Osteoblast (primary cell): ENCODE measurements around the gene ALDH7A1. TPM values are rescaled to one million over a fixed set of nuclear protein-coding genes. Genes with fewer than 3 reads are reported as not detected.

Experiments used
- DNase-seq: peaks from one replicate; pipeline ENCODE4 v3.0.0; 2011; ENCODE audit warnings: low spot score, mixed read lengths; ENCODE audit not compliant: insufficient read length; ENCODE audit errors: missing footprints
- H2AFZ ChIP-seq: 2 replicates; pipeline ENCODE4 v1.6.0; 2011; ENCODE audit warnings: mild to moderate bottlenecking, low read length
- H3K27ac ChIP-seq: 2 replicates; pipeline ENCODE4 v1.5.1; 2011; ENCODE audit warnings: mild to moderate bottlenecking, low read depth, low read length, moderate library complexity
- H3K27me3 ChIP-seq: 2 replicates; pipeline ENCODE4 v1.6.0; 2012; ENCODE audit warnings: mild to moderate bottlenecking, control low read depth, inconsistent platforms, low read length, moderate library complexity; ENCODE audit not compliant: insufficient read depth
- H3K36me3 ChIP-seq: 2 replicates; pipeline ENCODE4 v1.5.1; 2011; ENCODE audit warnings: mild to moderate bottlenecking, low read length, control low read depth, moderate library complexity; ENCODE audit not compliant: insufficient read depth
- H3K4me1 ChIP-seq: 2 replicates; pipeline ENCODE4 v1.5.1; 2011; ENCODE audit warnings: mild to moderate bottlenecking, low read length, control low read depth, moderate library complexity; ENCODE audit not compliant: insufficient read depth
- H3K4me2 ChIP-seq: 2 replicates; pipeline ENCODE4 v1.6.0; 2011; ENCODE audit warnings: mild to moderate bottlenecking, low read length; ENCODE audit not compliant: insufficient read depth
- H3K4me3 ChIP-seq: fragments of 200-600 bp; sonication (generic); 3 replicates; pipeline ENCODE4 v1.5.1; 2012; ENCODE audit warnings: mild to moderate bottlenecking, low read length, inconsistent platforms; ENCODE audit not compliant: insufficient read depth
- H3K79me2 ChIP-seq: 2 replicates; pipeline ENCODE4 v1.6.0; 2012; ENCODE audit warnings: mild to moderate bottlenecking, low read length, control low read depth, inconsistent platforms; ENCODE audit not compliant: insufficient read depth
- H3K9me3 ChIP-seq: 2 replicates; pipeline ENCODE4 v1.5.1; 2011; ENCODE audit warnings: low read depth, low read length, control low read depth
- H4K20me1 ChIP-seq: 2 replicates; pipeline ENCODE4 v1.6.0; 2012; ENCODE audit warnings: mild to moderate bottlenecking, low read length, control low read depth; ENCODE audit not compliant: insufficient read depth
- CTCF ChIP-seq: IDR thresholded peaks from 2 replicates; pipeline ENCODE4 v1.5.1; 2011; ENCODE audit warnings: mild to moderate bottlenecking, low read depth, low read length, moderate library complexity; ENCODE audit errors: extremely low read depth
- total RNA-seq: library from RNA; depleted of rRNA; stranded (reverse); fragments of >200 nt; gene quantifications from 2 replicates; pipeline ENCODE4 v1.2.3, GENCODE V29; 2012

ALDH7A1 gene
- total RNA-seq, 1 donor = 39.1 TPM

DNA sequence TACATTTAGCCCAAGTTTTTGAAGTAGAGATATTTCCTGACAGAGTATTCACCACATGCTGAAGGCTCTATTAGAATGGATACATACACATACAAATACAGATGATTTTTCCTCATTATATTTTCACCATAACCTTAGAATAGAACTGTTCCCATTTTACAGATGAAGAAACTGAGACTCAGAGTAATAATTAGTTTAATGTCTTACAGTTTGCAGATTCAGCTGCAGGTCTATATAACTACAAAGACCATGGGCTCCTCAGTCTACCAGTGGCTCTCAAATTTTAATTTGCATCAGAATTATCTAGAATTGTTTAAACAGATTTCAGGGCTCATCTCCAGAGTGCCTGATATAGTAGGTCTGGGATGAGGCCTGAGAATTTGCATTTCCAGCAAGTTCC, 107.4 kb downstream of the ALDH7A1 start:
- H3K4me2 ChIP-seq = no peak overlapping the region
- no peak overlapping the region for H2AFZ ChIP-seq
- peaks cover 8% of the 10 kb centered on the region for H3K4me1 ChIP-seq
- H4K20me1 ChIP-seq = no peaks in the 10 kb centered on the region
- H3K79me2 ChIP-seq = no peaks in the 10 kb centered on the region
- TF ChIP-seq CTCF = no peak
- H3K4me3 ChIP-seq = no peak overlapping the region
- no peaks in the 10 kb centered on the region for H3K9me3 ChIP-seq
- no peak overlapping the region for H3K27ac ChIP-seq
- H3K27me3 ChIP-seq = no peaks in the 10 kb centered on the region
- peaks cover 96% of the 10 kb centered on the region for H3K36me3 ChIP-seq
- DNase-seq = no peak

- H3K27ac ChIP-seq = no peak overlapping the region
- no peaks in the 10 kb centered on the region for H3K9me3 ChIP-seq
- H3K4me2 ChIP-seq = no peak overlapping the region
- peaks cover 94% of the 10 kb centered on the region for H3K36me3 ChIP-seq
- H4K20me1 ChIP-seq = no peaks in the 10 kb centered on the region
- no peaks in the 10 kb centered on the region for H3K27me3 ChIP-seq
- H3K79me2 ChIP-seq = no peaks in the 10 kb centered on the region
- DNase-seq = no peak
- H2AFZ ChIP-seq = no peak overlapping the region
- no peak overlapping the region for H3K4me3 ChIP-seq
- H3K4me1 ChIP-seq = peaks cover 8% of the 10 kb centered on the region
- TF ChIP-seq CTCF = no peak
These were observed 108.7 kb downstream of the ALDH7A1 start for GRCh38 chr5:126486332-126486731.

DNA sequence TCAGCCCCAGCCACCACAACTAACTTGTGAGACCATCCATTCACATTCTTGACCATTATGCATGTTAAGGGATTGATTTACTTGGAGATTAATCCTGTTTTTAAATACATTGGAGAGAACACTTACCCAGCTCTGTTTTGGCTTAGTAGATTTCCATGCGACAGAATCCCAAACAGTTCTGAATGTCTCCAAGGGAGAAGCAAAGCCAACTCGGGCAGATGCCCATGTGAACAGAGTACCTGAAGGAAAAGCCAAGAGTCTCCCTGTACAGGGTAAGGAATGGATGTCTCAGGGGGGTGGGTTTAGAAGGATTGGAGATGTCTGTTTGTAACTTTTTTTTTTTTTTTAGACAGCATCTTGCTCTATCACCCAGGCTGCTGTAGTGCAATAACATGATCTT, 110.8 kb downstream of the ALDH7A1 start:
- no peak overlapping the region for H3K4me3 ChIP-seq
- no peak overlapping the region for H3K4me2 ChIP-seq
- no peak for TF ChIP-seq CTCF
- peaks cover 13% of the 10 kb centered on the region for H3K4me1 ChIP-seq
- H3K27ac ChIP-seq = no peak overlapping the region
- H4K20me1 ChIP-seq = no peaks in the 10 kb centered on the region
- DNase-seq = no peak
- no peak overlapping the region for H2AFZ ChIP-seq
- no peaks in the 10 kb centered on the region for H3K9me3 ChIP-seq
- no peaks in the 10 kb centered on the region for H3K27me3 ChIP-seq
- peaks cover 94% of the 10 kb centered on the region for H3K36me3 ChIP-seq
- H3K79me2 ChIP-seq = no peaks in the 10 kb centered on the region

- no peak overlapping the region for H3K4me3 ChIP-seq
- no peak overlapping the region for H3K4me2 ChIP-seq
- TF ChIP-seq CTCF = no peak
- H3K36me3 ChIP-seq = peaks cover 94% of the 10 kb centered on the region
- no peaks in the 10 kb centered on the region for H3K9me3 ChIP-seq
- no peaks in the 10 kb centered on the region for H4K20me1 ChIP-seq
- H3K27me3 ChIP-seq = no peaks in the 10 kb centered on the region
- H3K79me2 ChIP-seq = no peaks in the 10 kb centered on the region
- H3K4me1 ChIP-seq = peaks cover 14% of the 10 kb centered on the region
- H3K27ac ChIP-seq = peak overlapping the region; percentile 23
- no peak overlapping the region for H2AFZ ChIP-seq
- no peak for DNase-seq
These were observed 111.9 kb downstream of the ALDH7A1 start for GRCh38 chr5:126483156-126483555.
